IPS DF 6.9 (cell line): ENCODE data around the gene COL23A1.

Experiments used
- DNase-seq: peaks from one replicate; pipeline ENCODE4 v3.0.0-alpha.2; 2013; ENCODE audit warnings: low read depth, low spot score
- H3K27ac ChIP-seq: one replicate; pipeline ENCODE4 v1.5.1; 2013; ENCODE audit warnings: low read length, control low read depth
- H3K27me3 ChIP-seq: 2 replicates; pipeline ENCODE4 v1.6.1; 2013; ENCODE audit warnings: mild to moderate bottlenecking, low read length; ENCODE audit not compliant: control insufficient read depth, insufficient read depth
- H3K36me3 ChIP-seq: 2 replicates; pipeline ENCODE4 v1.6.1; 2013; ENCODE audit warnings: low read length; ENCODE audit not compliant: control insufficient read depth, insufficient read depth
- H3K4me1 ChIP-seq: 2 replicates; pipeline ENCODE4 v1.6.1; 2013; ENCODE audit warnings: low read length; ENCODE audit not compliant: control insufficient read depth, insufficient read depth
- H3K4me3 ChIP-seq: 2 replicates; pipeline ENCODE4 v1.5.1; 2013; ENCODE audit warnings: mild to moderate bottlenecking, low read length
- H3K9me3 ChIP-seq: 2 replicates; pipeline ENCODE4 v1.6.1; 2013; ENCODE audit warnings: low read length, inconsistent platforms; ENCODE audit not compliant: control insufficient read depth, insufficient read depth
- WGBS: extraction: QIAGEN DNeasy Blood & Tissue Kit; methylation state at CpG from one replicate; pipeline ENCODE4 v1.1.7; 2013; ENCODE audit warnings: mixed read lengths, missing lambda C conversion rate; ENCODE audit not compliant: insufficient read length, insufficient coverage; 5-methylcytosine and 5-hydroxymethylcytosine counted together

Gene COL23A1

DNA sequence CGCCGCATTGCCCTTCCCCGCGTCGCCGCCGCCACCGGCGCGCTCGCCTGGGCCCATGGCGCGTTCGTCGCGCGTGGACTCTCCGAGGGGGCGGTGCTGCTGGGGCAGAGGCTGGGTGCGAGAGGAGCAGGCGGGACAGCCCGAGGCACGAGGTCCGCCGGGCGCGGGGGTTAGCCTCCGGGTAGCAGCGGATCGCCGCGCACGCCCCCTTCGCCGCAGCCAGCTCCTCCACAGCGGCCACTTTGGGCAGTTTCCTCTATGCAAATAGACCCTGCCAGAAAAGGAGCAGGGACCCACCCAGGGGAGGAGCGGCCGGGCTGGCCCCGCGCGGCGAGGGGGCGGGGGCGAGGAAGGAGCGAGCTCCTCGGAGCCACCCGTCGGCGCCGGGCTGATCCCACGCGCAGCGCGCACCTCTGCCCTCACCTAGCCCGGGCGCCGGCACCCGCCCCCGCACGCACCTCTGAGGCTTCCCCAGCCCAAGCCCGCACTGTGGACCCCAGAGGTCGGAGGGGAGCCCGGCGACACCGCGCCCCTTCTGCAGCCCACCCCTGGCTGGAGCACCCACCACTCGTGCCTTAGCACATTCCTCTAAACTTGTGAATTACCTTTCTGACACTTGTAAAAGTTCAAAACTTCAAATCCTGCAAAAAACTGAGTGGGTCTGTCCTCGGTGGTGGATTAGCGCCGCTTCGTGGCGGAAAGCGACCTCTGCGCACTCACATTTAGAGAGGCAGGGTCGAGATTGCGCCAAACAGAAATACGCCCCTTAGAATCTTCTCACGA, at the start of gene COL23A1:
Gene COL23A1 (minus strand): TSS at position 253 of the 783 bp plus-strand sequence.
- Histone ChIP-seq H3K4me1 (peaks cover 6% of the 10 kb centered on the region), H3K27me3 (peaks cover 13% of the 10 kb centered on the region), H3K36me3 (no peaks in the 10 kb centered on the region), H3K27ac (no peak within 1 kb of the TSS), H3K9me3 (no peaks in the 10 kb centered on the region), H3K4me3 (peak within 1 kb of the TSS; percentile 66; the same call in 1 of the 2 replicates)
- DNase-seq = no peak
- WGBS = no CpG with 5 or more reads among the region's 78 CpGs

DNA sequence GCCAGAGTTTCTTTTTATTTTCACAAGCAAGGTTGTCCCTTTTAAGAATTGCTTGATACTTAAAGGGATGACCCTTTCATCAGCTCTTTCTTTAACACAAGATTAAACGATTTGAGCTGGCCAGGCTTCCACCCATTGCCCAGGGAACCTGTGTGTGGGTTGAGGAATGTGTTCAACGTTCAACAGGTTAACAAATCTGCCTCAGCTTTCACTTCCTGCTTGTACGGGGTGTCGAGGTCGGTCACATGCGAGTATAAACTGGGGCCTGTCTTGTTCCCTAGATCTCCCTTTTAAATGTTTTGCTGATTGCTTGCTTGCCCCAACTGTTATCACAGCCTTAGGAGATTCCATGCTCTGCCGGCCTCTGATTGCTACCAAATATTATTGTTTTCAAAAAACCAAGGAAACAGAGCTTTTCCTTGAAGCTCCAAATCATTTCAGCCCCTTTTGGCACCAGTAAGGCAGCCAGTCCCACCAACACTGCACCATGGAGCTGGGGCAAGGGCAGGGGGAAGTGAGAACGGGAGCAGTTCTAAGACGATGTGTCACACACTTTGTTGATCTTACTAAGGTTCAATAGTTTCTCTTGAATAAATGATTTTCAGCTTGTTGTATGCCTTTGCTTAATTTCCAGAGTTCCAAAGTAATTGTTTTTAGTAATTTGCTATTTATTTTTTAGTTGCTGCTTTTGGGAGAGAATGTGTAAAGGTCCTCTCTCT, 47.3 kb upstream of the COL23A1 start:
- H3K27ac ChIP-seq = no peak overlapping the region
- WGBS = no CpG with 5 or more reads among the region's 9 CpGs
- DNase-seq = no peak
- no peaks in the 10 kb centered on the region for H3K36me3 ChIP-seq
- no peaks in the 10 kb centered on the region; the same call in 1 of the 2 replicates for H3K27me3 ChIP-seq
- H3K4me3 ChIP-seq = no peak overlapping the region
- H3K9me3 ChIP-seq = no peaks in the 10 kb centered on the region
- no peaks in the 10 kb centered on the region for H3K4me1 ChIP-seq

DNA sequence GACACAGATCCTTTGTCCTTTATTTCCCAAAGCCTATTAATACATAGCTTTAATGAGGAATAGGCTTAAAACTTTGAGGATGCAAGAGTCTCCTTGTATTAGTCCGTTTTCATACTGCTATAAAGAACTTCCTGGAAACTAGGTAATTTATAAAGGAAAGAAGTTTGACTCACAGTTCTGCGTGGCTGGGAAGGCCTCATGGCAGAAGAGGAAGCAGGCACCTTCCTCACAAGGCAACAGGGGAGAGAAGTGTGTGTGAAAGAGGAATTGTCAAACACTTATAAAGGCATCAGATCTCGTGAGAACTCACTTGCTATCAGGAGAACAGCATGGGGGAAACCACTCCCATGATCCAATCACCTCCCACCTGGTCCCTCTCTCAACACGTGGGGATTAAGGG, 42.1 kb upstream of the COL23A1 start:
- WGBS = no CpG with 5 or more reads among the region's 4 CpGs
- Histone ChIP-seq H3K27me3 (no peaks in the 10 kb centered on the region), H3K36me3 (no peaks in the 10 kb centered on the region), H3K27ac (no peak overlapping the region), H3K4me1 (no peaks in the 10 kb centered on the region; the same call in 1 of the 2 replicates), H3K9me3 (no peaks in the 10 kb centered on the region), H3K4me3 (no peak overlapping the region)
- no peak for DNase-seq

DNA sequence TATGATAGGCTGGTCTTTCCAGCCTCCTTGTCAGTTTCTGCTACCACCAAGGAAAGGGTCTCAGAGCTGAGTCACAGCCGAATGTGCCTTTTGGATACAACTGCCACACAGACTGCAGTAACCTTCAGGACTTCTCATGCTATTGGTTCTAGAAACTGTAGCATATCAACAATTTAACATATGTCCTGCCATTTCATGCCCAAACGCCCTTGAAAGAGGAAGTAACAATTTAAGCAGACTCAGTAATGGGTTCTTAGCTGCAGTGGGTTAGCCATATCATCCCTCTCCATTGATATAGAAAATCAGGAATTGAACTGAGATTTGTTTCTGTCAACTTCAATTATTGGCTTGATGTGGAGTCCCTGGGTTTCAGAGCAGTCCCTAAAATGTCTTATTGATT, 40.8 kb upstream of the COL23A1 start:
- no peak overlapping the region for H3K4me3 ChIP-seq
- no peaks in the 10 kb centered on the region for H3K36me3 ChIP-seq
- no peak overlapping the region for H3K27ac ChIP-seq
- DNase-seq = no peak
- H3K4me1 ChIP-seq = no peaks in the 10 kb centered on the region; the same call in 1 of the 2 replicates
- no peaks in the 10 kb centered on the region for H3K27me3 ChIP-seq
- no peaks in the 10 kb centered on the region for H3K9me3 ChIP-seq
- no CpG with 5 or more reads among the region's 2 CpGs for WGBS

DNA sequence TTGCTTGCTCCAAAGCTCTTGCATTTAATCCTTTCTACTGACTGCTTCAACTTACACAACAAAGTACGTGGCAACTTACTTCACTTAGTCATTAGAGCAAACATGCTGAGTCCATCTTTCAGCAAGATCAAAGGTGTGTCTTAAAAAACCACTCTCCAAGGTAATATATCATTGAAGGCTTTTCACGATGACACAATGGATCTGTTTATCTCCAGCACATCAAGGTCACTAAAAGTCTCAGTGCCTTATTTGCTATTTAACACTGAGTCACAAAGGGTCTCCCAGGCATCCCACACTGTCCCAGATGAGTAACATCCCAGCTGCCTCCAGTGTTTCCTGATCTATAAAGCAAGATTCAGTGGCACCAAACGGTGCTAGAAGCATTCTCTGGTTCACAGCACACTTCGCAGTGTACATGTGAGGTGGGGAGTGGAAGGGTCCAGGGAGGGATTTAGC, 40.3 kb upstream of the COL23A1 start:
- DNase-seq = no peak
- Histone ChIP-seq H3K9me3 (no peaks in the 10 kb centered on the region), H3K36me3 (no peaks in the 10 kb centered on the region), H3K27me3 (no peaks in the 10 kb centered on the region), H3K4me1 (no peaks in the 10 kb centered on the region; the same call in 1 of the 2 replicates), H3K4me3 (no peak overlapping the region), H3K27ac (no peak overlapping the region)
- WGBS = no CpG with 5 or more reads among the region's 4 CpGs

DNA sequence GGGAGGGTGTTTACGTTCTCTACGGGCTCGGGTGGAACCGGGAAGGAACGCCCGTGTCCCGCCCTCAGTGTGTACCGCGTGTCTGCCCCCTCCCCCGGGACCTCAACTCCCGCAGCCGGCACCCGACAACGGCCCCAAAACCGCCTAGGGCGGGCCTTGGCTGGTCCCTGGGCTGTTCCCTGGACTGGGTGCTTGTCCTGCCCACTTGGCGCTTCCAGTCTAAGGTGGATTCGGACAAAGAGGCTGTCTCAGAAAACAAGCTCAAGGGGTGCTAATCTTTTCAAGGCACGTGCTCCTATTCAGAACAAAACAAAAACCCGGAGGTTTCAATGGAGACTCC, 37.0 kb upstream of the COL23A1 start:
- no peak overlapping the region for H3K27ac ChIP-seq
- WGBS = no CpG with 5 or more reads among the region's 20 CpGs
- peak overlapping the region; percentile 99; the same call in 1 of the 2 replicates for H3K4me3 ChIP-seq
- H3K36me3 ChIP-seq = no peaks in the 10 kb centered on the region; the same call in 1 of the 2 replicates
- no peaks in the 10 kb centered on the region; the same call in 1 of the 2 replicates for H3K4me1 ChIP-seq
- H3K27me3 ChIP-seq = no peaks in the 10 kb centered on the region
- DNase-seq = no peak
- H3K9me3 ChIP-seq = no peaks in the 10 kb centered on the region

DNA sequence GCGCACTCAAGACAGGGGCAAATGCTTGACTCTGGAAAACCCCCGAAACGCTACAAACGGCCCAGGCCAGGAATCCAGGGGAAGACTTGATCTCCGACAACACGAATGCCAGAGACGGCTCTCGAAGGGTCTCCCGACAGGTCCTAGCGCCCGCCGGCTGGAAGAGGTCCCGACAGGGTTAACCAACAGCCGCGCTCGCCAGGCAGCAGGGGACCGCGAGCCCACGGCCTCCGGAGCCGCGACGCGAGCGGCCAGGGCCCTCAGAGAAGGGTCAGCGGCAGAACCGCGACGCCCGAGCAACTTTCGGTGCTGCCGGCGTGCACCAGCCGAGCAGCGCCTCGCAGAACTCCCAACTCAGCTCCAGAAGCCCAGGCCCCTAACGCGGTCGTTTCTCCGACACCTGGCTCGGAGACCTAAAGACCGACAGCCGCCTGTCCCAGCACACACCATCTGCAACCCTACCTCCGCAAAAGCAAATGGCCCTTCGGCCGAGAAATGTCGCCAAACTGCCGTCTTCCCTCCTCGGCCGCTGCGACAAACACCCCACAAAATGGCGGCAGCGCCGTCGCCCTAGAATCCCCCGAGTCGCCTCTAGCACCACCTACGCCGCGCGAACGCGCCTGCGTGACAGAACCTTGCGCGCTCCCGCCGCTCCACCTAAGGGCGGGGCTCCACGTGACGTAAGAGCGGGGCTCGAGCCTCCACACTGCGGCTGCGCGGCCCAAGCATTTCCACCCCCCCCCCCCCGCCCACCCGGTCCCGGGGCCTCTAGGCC, 36.5 kb upstream of the COL23A1 start, which contains the start of gene CLK4:
Gene CLK4 (minus strand): TSS at position 567 of the 775 bp plus-strand sequence. CDS start 3,634 bp downstream, outside the sequence.
- no CpG with 5 or more reads among the region's 79 CpGs for WGBS

DNA sequence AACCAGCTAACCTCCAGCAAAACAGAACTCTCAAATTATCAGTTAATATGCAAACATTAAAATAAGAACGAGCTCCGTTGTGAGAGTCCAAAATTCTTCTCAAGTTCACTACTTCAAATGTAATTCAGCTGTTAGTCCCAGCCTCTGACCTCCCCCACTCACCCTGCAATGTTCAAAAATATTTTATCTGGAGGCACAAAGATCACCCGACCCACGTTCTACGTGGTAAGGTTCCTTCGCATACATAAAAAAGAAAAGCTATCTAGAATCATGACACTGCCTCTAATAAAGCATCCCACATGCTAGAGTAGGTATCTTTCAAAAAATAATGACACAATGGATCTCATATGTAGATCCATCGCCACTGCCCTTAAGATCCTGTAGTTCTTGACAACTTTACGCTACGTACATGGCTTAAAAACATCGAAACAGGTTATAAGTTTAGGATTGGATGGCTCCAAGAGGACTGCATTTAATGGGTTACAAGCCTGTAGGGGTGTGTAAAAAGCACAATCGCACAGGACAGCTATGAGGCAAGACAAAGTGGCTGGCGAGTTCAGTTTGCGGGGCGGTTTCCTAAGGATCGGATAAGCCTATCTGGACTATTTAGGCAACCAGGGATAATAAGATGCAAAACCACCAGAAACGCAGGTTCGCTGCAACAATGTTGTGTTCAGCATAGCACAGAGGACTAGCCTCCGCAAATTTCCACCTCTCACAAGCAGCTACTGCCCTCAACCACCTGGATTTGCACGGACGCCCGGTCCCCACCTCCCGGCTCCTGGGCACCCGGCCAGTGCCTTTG, 35.7 kb upstream of the COL23A1 start:
- no peak for DNase-seq
- H3K27me3 ChIP-seq = no peaks in the 10 kb centered on the region
- H3K36me3 ChIP-seq = no peaks in the 10 kb centered on the region; the same call in 1 of the 2 replicates
- no CpG with 5 or more reads among the region's 23 CpGs for WGBS
- H3K27ac ChIP-seq = no peak overlapping the region
- H3K4me3 ChIP-seq = peak overlapping the region; percentile 99
- H3K9me3 ChIP-seq = no peaks in the 10 kb centered on the region
- H3K4me1 ChIP-seq = no peaks in the 10 kb centered on the region; the same call in 1 of the 2 replicates

More for the DNA sequence above, 36.5 kb upstream of the COL23A1 start, which contains the start of gene CLK4:
- Histone ChIP-seq H3K27me3 (no peaks in the 10 kb centered on the region), H3K36me3 (no peaks in the 10 kb centered on the region; the same call in 1 of the 2 replicates), H3K4me3 (peak within 1 kb of the TSS; percentile 99), H3K9me3 (no peaks in the 10 kb centered on the region), H3K27ac (no peak within 1 kb of the TSS), H3K4me1 (no peaks in the 10 kb centered on the region; the same call in 1 of the 2 replicates)
- DNase-seq = peak; percentile 79

DNA sequence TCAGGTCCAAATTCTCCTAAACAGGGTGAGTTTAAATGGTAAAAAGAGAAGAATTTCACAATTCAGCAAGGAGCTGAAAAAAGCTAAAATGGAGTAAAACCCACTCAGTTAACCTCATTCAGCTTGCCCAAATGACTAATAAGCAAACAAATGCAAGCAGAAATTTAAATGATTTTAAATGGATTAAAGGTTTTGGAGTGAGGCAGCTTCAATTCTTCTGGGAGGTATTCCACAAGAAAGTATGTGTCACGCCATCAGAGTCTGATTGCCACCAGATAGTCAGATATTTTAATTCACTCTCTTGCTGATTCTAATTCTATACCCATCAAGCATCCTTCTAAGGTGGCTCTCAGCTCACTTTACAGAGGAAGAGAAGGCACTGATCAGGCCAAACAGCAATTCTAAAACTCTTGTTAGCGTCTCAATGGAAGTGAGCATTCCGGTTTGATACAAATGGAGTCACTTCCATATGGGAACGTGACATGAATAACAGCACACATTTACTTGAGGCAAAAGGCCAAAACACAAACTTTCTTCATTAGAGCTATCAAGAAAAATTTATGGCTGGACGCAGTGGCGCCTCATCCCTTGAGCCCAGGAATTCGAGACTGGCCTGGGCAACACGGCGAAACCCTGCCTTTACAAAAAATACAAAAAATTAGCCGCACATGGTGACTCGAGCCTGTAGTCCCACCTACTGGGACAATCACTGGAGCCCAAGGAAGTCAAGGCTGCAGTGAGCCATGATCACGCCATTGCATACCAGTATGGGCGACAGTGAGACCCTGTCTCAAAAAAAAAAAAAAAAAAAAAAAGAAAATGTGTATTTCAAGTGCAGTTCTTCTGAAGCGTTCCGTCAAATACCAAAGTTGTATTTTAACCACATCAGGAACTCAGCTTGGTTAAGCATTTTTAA, 34.7 kb upstream of the COL23A1 start:
- H3K27ac ChIP-seq = no peak overlapping the region
- no peaks in the 10 kb centered on the region; the same call in 1 of the 2 replicates for H3K36me3 ChIP-seq
- H3K27me3 ChIP-seq = no peaks in the 10 kb centered on the region
- DNase-seq = no peak
- no peaks in the 10 kb centered on the region; the same call in 1 of the 2 replicates for H3K4me1 ChIP-seq
- no CpG with 5 or more reads among the region's 15 CpGs for WGBS
- H3K9me3 ChIP-seq = no peaks in the 10 kb centered on the region
- H3K4me3 ChIP-seq = no peak overlapping the region; the same call in 1 of the 2 replicates
